AML-193 (cell line): ENCODE results near the gene RPL3.
"Not testable (repeated sequence)": the region's sequence is repeated elsewhere in the genome, so short reads cannot be mapped to it uniquely, and the experiment has no call there.

Experiments
- DNase-seq, 2 experiments: peaks; one replicate each; lab custom pipeline; 2025; lab: John Stamatoyannopoulos, UW

Gene RPL3

GRCh38 chr22:39319284-39320022 lies at the start of gene RPL3:
Gene RPL3, minus strand, starts transcription at chr22:39319623. Its CDS starts 26 bp downstream, at chr22:39319597.
- DNase-seq = peak; percentile 92 to 96

- no peak for DNase-seq
Observed at GRCh38 chr22:39369186-39369585, 49.8 kb upstream of the RPL3 start.

GRCh38 chr22:39368461-39368911 lies 49.1 kb upstream of the RPL3 start:
- no peak for DNase-seq

DNA sequence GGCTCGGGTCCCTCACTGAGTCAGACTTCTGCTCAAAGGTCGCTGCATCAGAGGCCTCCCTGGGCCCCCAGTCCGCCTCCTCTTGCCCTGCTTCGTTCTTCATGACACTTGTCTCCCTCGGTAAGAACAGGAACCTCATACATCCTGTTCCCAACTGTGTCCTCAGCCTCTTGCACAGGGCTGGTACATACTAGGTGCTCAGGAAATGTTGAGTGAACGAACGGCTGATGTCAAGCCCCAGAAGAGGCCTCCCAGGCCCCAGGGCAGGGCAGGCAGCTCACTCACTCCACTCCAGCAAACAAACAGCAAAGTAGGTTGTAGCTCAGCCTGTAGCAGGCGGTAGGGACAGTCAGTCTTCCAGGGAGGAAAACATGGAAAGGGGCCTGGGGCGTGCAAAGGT lies 47.6 kb upstream of the RPL3 start:
- DNase-seq = no peak

DNA sequence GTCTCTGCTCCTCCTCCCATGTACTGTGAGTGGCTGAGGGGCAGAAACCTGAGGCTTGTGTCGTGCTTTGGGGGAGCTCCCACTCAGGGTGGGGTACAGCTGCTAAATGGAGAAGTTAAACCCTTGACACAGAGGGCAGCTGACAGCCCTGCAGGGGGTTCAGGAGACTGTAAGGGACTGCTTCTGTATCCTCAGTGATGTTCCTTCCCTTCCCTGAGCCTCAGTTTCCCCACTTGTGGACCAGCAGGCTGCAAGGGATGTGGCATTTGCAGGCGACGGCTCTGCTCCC lies 46.0 kb upstream of the RPL3 start:
- DNase-seq = no peak

GRCh38 chr22:39364714-39365491 lies 45.5 kb upstream of the RPL3 start:
- DNase-seq = no peak

DNA sequence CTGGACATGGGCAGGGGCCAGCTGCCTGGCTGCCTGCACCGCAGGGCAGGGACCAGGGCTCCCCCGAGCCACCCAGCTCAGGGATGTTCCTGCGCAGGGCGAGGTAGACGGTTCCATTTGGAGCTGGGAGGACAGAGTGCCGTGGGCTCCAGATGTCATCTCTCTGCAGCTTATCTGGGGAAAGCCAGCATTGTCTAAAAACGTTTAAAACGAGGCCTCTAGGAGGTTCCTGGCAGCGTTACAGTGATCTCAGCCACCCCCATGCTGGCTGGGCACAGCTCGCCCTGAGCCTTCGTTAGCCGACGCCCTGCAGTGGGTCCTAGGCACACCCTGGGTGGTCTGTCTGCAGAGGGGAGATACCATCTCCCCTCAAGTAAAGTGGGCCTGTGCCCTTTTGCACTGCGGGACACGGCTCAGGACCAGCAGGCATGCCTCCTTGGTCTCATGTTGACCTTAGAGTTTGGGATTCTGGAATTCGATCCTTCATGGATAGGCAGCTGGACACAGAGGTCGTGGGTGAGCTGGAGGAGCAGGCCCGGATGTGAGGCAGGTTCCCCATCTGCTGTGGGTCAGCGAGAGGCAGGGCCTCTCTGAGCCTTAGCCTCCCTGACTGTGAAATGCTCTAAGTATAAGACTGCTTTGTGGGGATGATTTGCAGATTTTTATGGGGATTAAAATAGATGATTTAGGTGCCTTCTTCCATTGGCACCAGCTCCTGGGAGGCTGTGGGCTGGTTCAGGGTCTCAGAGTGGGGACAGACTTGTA lies 44.5 kb upstream of the RPL3 start:
- no peak for DNase-seq

- DNase-seq = no peak
Observed at GRCh38 chr22:39362932-39363331, 43.5 kb upstream of the RPL3 start.

GRCh38 chr22:39362271-39362670 lies 42.8 kb upstream of the RPL3 start:
- DNase-seq = no peak

DNA sequence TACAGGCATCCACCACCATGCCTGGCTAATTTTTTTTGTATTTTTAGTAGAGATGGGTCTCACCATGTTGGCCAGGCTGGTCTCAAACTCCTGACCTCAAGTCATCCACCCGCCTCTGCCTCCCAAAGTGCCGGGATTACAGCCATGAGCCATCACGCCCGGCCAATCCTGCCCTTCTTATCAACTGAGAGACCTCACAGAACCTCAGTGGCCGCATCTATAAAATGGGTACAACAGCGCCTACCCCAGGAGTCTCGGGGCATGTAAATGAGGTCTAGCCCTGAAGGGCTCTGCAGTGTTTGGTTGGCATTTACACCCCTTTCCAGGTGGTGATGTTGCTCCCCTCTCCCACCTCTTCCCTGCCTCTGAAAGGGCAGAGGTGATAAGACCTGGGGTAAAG lies 42.1 kb upstream of the RPL3 start:
- no peak for DNase-seq

GRCh38 chr22:39360674-39361413 lies 41.4 kb upstream of the RPL3 start:
- no peak for DNase-seq

DNA sequence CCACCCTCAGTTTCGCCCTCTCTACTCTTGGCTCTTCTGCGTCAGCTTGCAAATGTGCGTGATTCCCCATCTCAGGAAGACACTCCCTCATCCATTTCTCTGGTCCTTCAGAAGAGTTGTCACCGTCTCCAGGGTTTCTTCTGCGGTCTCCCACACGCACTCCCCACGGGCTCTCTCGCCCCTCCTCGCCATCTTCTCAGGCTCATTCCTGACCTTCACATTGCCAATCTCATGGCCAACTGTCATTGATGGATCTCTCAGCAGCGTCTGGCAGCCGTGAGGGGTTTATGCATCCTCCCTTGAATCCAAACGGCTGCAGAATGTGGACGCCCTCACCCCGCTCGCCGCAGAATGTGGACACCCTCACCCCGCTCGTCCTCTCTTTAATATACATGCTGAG lies 40.8 kb upstream of the RPL3 start:
- no peak for DNase-seq

- DNase-seq = no peak
Observed at GRCh38 chr22:39359659-39360195, 40.3 kb upstream of the RPL3 start.

- DNase-seq = not testable (repeated sequence)
Observed at GRCh38 chr22:39358197-39358596, 38.8 kb upstream of the RPL3 start.

- DNase-seq = not testable (repeated sequence)
Observed at GRCh38 chr22:39357110-39358108, 38.0 kb upstream of the RPL3 start.

DNA sequence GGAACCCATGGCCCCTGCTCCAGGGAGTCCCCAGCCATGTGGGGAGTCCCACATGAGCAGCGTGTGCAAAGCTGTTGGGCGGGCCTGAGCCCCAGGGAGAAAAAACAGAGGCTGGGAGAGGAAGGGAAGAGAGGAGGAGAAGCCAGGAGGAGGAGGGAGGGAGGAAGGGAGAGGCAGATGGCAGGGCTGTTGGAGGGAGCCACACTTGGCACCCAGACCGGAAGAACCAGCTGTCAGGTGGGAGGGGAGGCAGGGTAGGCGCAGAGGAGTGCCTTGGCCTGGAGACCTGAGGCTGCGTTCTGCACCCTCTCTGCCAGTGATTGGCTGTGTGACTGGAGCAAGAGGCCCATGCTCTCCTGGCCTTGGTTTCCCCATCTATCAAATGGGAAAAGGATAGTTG lies 37.0 kb upstream of the RPL3 start:
- no peak for DNase-seq

- DNase-seq = not testable (repeated sequence)
Observed at GRCh38 chr22:39355805-39356204, 36.4 kb upstream of the RPL3 start.

DNA sequence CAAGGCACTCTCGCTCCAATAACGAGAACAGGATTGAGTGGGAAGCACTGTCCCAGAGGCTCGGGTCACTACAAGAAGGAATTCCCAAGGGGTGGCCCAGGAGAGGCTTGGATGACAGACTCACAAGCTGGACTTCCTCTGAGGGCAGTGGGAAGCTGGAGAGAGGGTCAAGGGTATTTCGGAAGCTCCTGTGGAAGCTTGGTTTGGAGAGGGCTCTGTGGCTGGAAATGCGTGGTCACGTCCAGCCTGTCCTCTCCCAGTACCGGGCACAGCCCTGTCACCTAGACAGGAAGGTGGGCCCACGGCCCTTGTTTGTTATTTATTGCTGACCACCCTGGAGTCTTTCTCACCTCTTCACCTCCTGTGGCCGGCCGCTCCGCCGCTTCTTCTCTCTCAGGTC lies 35.7 kb upstream of the RPL3 start:
- no peak for DNase-seq

- no peak for DNase-seq
Observed at GRCh38 chr22:39353346-39353745, 33.9 kb upstream of the RPL3 start.

DNA sequence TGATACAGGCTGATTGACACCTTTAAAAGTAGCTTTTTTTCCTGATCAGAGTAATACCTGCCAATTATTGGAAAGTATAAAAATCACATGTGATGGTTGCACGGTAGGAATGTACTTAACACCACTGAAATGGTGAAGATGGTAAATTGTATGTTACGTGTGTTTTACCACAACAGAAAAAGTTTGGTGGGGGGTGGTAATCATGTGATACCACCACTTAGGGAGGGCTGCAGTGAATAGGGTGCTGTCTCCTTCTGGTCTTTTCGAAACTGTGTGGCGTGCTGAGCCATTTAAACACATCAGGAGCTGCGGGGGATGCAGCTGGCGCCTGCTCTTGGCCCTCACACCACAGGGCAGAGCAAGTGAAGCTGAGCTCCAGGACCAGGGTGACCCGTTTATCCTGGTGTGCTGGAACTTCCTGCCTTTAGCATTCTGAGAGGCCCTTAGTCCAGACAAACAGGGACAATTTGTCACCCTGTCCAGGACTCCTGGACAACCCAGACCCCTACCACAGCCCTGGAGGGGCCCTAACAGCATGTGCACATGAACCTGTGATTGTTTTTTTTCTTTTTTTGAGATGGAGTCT lies 33.0 kb upstream of the RPL3 start:
- no peak for DNase-seq
